Nephron progenitor cell (in vitro differentiated cells): Measurements from ENCODE around the gene NPHP1.
A peak's percentile ranks its signal among the peaks of the same experiment; 100 is the strongest.
"Not testable (repeated sequence)": the region's sequence is repeated elsewhere in the genome, so short reads cannot be mapped to it uniquely, and the experiment has no call there.

ENCODE experiments used
- DNase-seq: peaks from one replicate; pipeline ENCODE4 v3.0.0; 2021
- H3K27ac Mint-ChIP-seq: 2 replicates; pipeline ENCODE4 v1.8.0; 2021; ENCODE audit warnings: mild to moderate bottlenecking, moderate library complexity, mixed read lengths
- H3K27me3 Mint-ChIP-seq: 2 replicates; pipeline ENCODE4 v1.8.0; 2021; ENCODE audit warnings: mild to moderate bottlenecking, low read depth, mixed read lengths; ENCODE audit not compliant: poor library complexity
- H3K36me3 Mint-ChIP-seq: 2 replicates; pipeline ENCODE4 v1.8.0; 2021; ENCODE audit warnings: low read depth, mixed read lengths
- H3K4me1 Mint-ChIP-seq: 2 replicates; pipeline ENCODE4 v1.8.0; 2021; ENCODE audit warnings: mixed read lengths
- H3K4me3 Mint-ChIP-seq: 2 replicates; pipeline ENCODE4 v1.8.0; 2021; ENCODE audit warnings: mild to moderate bottlenecking, moderate library complexity, mixed read lengths
- H3K9me3 Mint-ChIP-seq: 2 replicates; pipeline ENCODE4 v1.8.0; 2021; ENCODE audit warnings: mild to moderate bottlenecking, moderate library complexity, mixed read lengths
- TF ChIP-seq, protein P1 (sequence below): fragments of 200-600 bp; sonication (generic); IDR thresholded peaks from 2 replicates; pipeline ENCODE4 v1.5.0; 2021; ENCODE audit warnings: antibody characterized with exemption

NPHP1 gene

DNA sequence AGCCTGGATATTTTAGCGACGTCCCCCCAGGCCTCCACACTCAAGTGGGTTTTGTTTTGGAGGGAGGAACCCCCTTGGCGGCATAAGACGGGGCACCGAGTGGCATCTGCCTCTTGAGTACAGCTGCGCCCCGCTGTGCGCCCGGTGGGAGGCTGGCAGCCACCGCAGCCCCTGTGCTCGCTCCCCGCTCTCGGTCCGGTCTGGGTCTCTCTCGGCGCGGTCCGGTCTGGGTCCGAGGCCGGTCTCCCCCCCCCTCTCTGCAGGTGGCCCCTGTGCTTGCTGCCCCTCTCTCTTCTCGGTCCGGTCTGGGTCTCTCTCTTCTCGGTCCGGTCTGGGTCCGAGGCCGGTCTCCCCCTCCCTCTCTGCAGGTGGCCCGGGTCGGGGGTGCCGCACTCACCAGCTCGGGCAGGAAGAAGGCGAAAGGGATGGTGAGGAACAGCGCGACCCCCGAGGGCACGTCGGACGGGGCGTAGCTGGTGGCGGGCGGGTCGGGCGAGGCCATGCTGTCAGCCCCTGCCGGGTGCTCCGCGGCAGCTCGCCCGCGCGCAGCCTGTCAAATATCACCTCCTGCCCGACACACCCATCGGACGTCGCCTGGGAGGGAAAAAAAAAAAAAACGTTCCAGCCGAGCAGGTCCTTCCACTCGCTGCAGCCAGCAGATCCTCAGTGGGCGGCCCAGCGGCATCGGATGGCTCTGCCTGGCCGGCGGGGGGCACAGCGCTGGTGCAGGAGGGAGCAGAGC, 89.4 kb downstream of the NPHP1 start, which contains the start of gene MALL:
Gene MALL, minus strand, starts transcription at position 532 of the 742 bp plus-strand sequence. Its CDS starts 30 bp downstream, at position 502.
- peak within 1 kb of the TSS; percentile 80 for H3K4me3 Mint-ChIP-seq
- no peaks in the 10 kb centered on the region for H3K36me3 Mint-ChIP-seq
- H3K4me1 Mint-ChIP-seq, result peaks cover 32% of the 10 kb centered on the region
- peak; percentile 54 for DNase-seq
- H3K27me3 Mint-ChIP-seq, result peaks cover 84% of the 10 kb centered on the region
- peak within 1 kb of the TSS; percentile 12 for H3K27ac Mint-ChIP-seq
- TF ChIP-seq, protein P1, sequence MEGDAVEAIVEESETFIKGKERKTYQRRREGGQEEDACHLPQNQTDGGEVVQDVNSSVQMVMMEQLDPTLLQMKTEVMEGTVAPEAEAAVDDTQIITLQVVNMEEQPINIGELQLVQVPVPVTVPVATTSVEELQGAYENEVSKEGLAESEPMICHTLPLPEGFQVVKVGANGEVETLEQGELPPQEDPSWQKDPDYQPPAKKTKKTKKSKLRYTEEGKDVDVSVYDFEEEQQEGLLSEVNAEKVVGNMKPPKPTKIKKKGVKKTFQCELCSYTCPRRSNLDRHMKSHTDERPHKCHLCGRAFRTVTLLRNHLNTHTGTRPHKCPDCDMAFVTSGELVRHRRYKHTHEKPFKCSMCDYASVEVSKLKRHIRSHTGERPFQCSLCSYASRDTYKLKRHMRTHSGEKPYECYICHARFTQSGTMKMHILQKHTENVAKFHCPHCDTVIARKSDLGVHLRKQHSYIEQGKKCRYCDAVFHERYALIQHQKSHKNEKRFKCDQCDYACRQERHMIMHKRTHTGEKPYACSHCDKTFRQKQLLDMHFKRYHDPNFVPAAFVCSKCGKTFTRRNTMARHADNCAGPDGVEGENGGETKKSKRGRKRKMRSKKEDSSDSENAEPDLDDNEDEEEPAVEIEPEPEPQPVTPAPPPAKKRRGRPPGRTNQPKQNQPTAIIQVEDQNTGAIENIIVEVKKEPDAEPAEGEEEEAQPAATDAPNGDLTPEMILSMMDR, result no peak
- H3K9me3 Mint-ChIP-seq, result peaks cover 24% of the 10 kb centered on the region

DNA sequence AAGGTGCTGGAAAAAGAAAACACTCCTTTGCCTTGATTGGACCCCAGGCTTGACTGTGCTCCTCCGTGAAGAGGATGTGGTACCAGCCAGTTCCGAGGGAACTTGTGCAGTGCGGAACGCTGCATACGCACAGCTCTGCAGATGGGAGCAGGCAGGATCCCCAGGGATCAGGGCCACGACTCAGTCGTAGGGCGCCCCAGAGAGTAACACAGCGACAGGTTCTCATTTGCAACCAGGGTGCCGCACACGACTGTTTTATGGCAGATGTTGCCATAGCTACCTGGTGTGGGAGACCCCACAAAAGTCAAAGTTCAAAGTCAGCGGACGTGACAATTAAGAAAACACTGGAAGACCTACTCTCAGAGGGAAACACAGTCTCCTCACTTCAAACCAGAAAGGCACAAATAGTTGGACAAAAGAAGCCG, 90.0 kb downstream of the NPHP1 start:
- H3K4me3 Mint-ChIP-seq, result peak overlapping the region; percentile 80
- TF ChIP-seq, protein P1, result no peak
- peak overlapping the region; percentile 12 for H3K27ac Mint-ChIP-seq
- peak; percentile 25 for DNase-seq
- H3K27me3 Mint-ChIP-seq, result peaks cover 85% of the 10 kb centered on the region
- peaks cover 28% of the 10 kb centered on the region for H3K4me1 Mint-ChIP-seq
- peaks cover 30% of the 10 kb centered on the region for H3K9me3 Mint-ChIP-seq
- no peaks in the 10 kb centered on the region for H3K36me3 Mint-ChIP-seq

DNA sequence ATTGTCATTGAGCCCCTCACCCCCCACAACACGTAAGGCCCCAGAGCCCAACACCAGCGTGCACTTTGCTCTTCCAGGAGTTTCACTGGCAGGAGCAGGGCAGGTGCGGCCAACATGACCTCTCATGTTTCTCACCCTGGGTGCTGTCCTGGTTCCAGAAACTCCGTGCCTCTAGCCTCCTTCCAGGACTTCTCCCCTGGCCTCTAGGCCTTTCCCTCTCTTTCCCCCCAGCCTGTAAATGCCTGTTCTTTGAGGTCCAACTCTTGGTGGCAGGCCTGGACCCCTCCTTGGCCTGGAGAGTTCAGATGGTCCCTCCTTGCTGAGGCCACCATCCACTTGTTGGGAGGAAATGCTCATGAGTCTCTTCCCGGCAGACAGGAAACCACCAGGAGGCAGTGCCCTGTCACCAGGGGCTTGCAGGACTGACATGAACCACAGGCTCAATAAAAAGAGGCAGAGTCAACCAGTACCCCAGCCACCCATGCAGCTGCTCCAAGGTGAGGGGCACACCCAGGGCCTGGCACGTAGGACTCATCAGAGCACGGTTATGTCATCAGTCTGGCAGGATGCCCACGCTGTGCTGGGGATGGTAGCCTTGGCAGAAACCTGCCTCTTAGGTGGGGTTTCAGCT, 90.7 kb downstream of the NPHP1 start:
- H3K36me3 Mint-ChIP-seq, result no peaks in the 10 kb centered on the region
- no peak overlapping the region for H3K4me3 Mint-ChIP-seq
- H3K4me1 Mint-ChIP-seq, result peaks cover 28% of the 10 kb centered on the region
- TF ChIP-seq, protein P1, result no peak
- H3K27ac Mint-ChIP-seq, result peak overlapping the region; percentile 25
- DNase-seq, result no peak
- peaks cover 78% of the 10 kb centered on the region for H3K27me3 Mint-ChIP-seq
- H3K9me3 Mint-ChIP-seq, result peaks cover 31% of the 10 kb centered on the region

DNA sequence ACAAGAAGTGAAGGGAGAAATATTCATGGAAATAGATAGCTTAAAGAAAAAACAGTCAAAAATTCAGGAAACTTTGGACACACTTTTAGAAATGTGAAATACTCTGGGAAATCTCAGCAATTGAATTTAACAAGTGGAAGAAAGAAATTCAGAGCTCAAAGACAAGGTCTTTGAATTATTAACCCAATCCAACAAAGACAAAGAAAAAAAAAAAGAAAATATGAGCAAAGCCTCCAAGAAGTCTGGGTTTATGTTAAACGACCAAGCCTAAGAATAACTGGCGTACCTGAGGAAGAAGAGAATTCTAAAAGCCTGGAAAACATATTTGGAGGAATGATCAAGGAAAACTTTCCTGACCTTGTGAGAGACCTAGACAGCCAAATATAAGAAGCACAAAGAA, 96.5 kb downstream of the NPHP1 start:
- peaks cover 53% of the 10 kb centered on the region for H3K9me3 Mint-ChIP-seq
- peaks cover 30% of the 10 kb centered on the region for H3K27me3 Mint-ChIP-seq
- H3K27ac Mint-ChIP-seq, H3K36me3 Mint-ChIP-seq, DNase-seq, H3K4me3 Mint-ChIP-seq: not testable (repeated sequence)
- H3K4me1 Mint-ChIP-seq, result peaks cover 20% of the 10 kb centered on the region

DNA sequence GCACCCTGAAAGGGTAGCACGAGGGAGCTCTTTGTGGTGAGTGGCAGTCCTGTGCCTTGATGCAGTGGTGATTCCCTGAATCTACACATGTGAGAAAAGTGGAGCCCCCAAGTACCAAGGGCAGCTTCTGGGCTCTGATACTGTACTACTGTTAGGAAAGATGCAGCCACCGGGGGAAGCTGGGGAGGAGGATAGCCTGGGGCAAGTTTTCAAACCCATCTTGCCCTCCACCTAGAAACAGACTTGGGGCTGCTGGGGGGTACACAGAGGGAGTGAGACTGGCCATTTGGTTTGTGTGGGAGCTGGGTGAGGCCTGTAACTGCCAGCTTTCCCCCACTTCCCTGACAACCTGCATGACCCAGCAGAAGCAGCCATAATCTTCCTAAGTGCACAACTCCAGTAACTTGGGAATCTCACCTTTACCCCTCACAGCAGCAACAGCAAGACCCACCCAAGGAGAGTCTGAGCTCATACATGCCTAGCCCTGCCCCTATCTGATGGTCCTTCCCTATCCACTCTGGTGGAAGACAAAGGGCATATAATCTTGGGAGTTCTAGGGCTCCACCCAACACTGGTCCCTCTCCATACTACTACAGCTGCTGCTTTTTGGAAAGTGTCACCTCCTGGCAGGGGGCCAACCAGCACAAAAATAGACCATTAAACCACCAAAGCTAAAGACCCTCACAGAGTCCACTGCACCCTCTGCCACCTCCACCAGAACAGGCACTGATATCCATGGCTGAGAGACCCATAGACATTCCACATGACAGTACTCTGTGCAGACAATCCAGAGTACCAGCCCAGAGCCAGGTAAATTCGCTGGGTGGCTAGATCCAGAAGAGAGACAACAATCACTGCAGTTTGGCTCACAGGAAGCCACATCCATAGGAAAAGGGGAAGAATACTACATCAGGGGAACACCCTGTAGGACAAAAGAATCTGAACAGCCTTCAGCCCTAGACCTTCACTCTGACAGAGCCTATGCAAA, 97.4 kb downstream of the NPHP1 start:
- H3K9me3 Mint-ChIP-seq, result peaks cover 48% of the 10 kb centered on the region
- TF ChIP-seq, protein P1, result no peak
- H3K27ac Mint-ChIP-seq, result no peak overlapping the region

DNA sequence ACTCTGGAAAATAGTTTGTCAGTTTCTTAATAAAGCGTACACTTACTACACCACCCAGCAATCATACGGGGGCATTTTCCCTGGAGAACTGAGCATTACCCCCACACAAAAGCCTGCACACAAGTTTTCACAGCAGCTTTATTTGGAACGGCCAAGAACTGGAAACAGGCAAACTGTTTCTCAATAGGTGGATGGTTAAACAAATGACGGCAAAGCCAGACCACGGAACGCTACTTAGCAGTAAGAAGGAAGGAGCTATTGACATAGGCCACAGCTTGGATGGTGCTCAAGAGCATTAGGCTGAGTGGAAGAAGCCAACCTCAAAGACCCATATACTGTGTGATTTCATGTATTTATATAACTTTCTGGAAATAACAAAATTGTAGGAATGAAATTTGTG, 98.2 kb downstream of the NPHP1 start:
- no peak for DNase-seq
- no peak overlapping the region for H3K4me3 Mint-ChIP-seq
- no peaks in the 10 kb centered on the region for H3K36me3 Mint-ChIP-seq
- no peak overlapping the region for H3K27ac Mint-ChIP-seq
- peaks cover 36% of the 10 kb centered on the region for H3K4me1 Mint-ChIP-seq
- H3K9me3 Mint-ChIP-seq, result peaks cover 41% of the 10 kb centered on the region
- TF ChIP-seq, protein P1, result no peak
- H3K27me3 Mint-ChIP-seq, result peaks cover 17% of the 10 kb centered on the region

More for the DNA sequence above, 97.4 kb downstream of the NPHP1 start:
- Mint-ChIP-seq H3K27me3 (peaks cover 22% of the 10 kb centered on the region), H3K36me3 (no peaks in the 10 kb centered on the region), H3K4me1 (peaks cover 29% of the 10 kb centered on the region), H3K4me3 (no peak overlapping the region)
- DNase-seq, result no peak
